Erythroblast (primary cell): ENCODE data around the gene ZNF423.
A peak's percentile ranks its signal among the peaks of the same experiment; 100 is the strongest.

Source experiments
- DNase-seq, 2 experiments: peaks; one replicate each; lab custom pipeline; 2025; lab: John Stamatoyannopoulos, UW
- GATA1 ChIP-seq: IDR thresholded peaks from 2 replicates; pipeline ENCODE4 v1.6.1; 2011; ENCODE audit warnings: low read depth, mild to moderate bottlenecking, control low read depth, low read length, moderate library complexity
- POLR2A ChIP-seq: IDR thresholded peaks from 2 replicates; pipeline ENCODE4 v1.6.1; 2011; ENCODE audit warnings: mild to moderate bottlenecking, low read length

ZNF423 gene

DNA sequence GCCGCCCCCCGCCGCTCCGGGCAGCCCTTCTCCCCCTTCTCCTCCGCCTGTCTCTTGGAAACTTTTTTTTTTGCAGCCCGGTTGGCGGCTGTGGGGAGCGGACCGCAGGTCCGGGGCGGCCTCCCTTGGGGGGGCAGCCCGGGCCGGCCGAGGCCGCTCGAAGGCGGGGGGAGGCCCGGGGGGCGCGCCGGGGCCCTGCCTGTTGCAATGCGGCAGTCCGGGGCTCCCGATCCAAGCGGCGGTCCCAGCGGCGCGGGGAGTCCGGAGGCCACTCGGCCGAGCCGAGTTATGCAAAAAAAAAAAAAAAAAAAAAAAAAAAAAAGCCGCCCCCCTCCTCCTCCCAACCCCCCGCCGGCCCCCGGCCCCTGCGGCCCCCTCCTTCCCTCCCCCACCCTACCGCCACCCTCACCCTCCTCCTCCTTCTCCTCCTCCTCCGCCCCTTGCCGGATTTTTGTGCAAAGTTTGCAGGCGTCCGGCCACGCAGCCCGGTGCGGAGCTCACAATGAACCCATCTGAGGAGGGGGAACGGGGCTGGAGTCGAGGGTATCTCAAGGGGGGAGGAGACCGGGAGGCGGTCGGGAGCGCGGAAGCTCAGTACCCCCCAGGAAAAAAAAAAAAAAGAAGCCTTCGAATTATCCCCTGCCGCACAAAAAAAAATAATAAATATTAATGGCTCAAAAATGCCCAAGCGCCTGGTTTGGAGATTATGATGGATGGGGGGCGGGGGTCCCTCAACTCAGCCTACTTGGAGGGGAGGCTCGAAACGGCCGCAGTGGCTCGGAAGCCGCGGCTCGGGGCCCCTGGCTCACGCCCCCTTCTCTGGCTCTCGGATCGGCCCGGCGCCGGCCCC is at the start of gene ZNF423:
ZNF423 (minus strand) TSS at position 291 of the 850 bp plus-strand sequence. CDS start 338 bp downstream, outside the sequence.
- DNase-seq: no peak
- TF ChIP-seq GATA1 (no peak), POLR2A (no peak)

DNA sequence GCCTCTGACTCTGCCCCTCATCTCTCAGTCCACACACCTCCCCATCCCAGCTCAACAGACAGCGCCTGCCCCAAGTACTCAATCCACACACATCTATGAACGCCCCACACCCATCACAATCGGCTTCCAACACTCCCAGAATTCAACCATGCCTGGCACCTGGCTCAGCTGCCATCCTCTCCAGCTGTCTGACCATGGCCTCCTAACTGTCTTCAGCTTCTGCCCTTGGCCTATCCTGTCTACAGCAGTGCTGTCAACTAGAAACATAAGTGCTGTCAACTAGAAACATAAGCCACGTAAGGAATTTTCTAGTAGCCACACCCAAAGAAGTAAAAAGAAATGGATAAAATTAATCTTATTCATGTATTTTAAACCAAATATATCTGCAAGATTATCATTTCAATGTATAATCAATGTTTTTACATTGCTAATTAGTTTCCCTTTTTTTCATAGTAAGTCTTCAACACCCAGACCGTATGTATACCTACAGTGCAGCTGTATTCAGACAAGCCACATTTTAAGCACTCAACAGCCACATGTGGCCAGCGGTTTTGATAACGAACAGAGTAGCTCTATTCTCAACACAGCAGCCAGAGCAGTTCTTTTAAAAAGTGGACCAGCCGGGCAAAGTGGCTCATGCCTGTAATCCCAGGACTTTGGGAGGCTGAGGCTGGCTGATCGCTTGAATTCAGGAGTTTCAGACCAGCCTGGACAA is 48.6 kb upstream of the ZNF423 start:
- TF ChIP-seq GATA1: no peak
- DNase-seq: no peak

DNA sequence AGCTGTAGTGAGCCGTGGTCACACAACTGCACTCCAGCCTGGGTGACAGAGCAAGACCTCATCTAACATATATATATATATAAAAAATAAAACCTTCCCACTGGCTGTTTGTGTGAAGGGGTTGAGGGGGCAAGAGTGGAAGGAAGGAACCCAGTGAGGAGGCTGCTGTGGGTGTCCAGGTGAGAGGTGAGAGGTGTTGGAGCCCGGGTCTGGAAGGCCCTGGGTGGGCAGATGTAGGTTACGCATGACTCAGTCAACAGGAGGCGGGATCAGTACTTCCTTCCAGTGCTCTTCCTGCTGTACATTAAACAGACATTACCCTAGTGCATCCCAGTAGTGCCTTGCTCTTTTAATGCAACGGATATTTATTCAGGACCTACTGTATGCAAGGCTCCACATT is 47.0 kb upstream of the ZNF423 start:
- TF ChIP-seq GATA1 (no peak), POLR2A (no peak)
- DNase-seq: no peak

DNA sequence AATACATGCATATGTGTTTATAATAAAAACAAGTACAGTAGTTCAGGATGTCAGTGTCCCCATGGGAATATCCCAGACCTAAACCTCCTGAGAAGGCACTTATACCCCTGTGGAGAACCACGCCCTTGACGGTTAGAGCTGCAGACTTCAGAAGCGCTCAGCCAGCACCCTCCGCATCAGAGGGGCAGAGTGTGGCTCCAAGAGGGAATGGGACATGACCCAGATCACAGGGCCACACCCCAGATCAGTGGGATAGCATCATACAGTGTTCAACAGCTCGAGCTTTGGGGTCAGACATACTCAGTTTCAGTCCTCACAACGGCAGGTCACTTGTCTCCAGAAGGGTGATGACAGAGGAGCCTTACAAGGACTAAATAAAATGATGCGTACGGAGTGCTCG is 45.8 kb upstream of the ZNF423 start:
- no peak for DNase-seq
- no peak for TF ChIP-seq GATA1
- no peak for TF ChIP-seq POLR2A

DNA sequence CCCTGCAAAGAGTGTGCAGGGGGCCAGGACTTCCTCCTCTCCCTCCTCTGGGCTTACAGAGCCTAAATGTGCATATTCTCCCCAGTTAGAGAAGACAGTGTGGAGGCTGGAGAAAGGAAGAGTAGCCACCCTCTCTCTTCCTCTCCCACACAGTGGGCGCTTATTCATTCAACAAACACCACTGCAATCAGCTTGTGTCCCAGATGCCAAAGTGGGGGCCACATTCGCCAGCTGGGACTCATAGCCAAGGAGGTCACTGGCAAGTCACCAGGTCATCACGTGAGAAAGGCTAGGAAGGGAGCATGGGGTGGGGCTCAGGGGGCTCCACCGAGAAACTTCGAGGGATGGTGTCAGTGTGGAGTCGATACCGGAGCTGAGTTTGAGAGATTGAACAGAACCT is 45.0 kb upstream of the ZNF423 start:
- TF ChIP-seq GATA1 (no peak), POLR2A (no peak)
- DNase-seq: no peak

DNA sequence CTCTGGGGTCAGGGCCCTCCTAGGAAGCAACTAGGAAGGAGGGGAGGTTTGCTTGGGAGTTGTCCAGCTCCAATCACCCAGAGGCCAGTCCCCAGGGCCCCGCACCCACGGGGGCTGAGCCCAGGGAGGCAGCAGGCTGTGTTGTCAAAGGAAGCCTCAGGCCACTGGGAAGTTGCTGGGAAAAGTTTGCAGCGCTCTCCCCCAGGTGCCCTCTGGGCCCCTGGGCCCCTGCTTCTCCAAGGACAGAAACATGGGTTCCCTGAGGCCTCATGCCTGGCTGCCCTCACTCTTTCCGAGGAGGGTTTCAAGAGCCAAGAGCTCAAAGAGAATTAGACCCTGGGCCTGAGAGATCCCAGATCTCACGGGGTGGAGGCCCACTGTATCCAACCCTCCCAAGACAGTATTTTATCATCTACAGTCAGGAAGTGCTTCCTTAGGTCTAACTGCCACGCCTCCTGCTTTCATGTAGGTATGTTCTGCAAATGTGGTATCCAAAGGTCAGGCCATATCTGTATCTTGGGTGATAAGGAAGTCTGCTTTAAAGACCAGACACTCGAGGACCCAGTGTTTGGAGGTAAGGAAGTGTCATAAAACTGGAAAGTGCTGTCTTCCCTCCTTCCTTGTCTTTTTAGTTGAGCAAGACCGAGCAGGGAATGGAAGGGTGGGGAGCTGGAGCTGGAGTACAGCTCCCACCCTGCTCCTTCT is 44.2 kb upstream of the ZNF423 start:
- TF ChIP-seq POLR2A (no peak), GATA1 (no peak)

DNA sequence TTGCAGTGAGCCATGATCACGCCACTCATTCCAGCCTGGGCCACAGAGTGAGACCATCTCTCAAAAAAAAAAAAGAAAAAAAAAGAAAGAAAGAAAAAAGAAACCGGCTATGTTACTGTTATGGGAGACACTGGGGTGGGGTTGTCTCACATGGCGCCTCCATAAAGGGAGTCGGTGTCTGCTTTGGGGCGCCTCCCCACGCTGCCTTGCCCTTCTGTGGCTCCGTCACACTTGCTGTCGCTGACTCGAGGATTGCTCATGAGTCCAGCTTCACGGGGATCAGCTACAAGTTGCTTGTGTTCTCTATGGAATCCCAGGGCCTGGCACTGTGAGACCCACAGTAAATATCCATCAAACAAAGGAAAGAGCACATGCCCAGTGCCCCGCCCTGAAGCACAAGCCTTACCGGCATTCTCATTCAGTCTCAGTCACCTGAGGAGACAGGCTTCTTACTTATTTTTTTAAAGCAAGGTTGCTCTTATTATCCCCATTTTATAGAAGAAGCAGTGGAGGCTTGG is 40.6 kb upstream of the ZNF423 start:
- TF ChIP-seq POLR2A: no peak
- no peak for DNase-seq

More for the DNA sequence above, 44.2 kb upstream of the ZNF423 start:
- DNase-seq: no peak

DNA sequence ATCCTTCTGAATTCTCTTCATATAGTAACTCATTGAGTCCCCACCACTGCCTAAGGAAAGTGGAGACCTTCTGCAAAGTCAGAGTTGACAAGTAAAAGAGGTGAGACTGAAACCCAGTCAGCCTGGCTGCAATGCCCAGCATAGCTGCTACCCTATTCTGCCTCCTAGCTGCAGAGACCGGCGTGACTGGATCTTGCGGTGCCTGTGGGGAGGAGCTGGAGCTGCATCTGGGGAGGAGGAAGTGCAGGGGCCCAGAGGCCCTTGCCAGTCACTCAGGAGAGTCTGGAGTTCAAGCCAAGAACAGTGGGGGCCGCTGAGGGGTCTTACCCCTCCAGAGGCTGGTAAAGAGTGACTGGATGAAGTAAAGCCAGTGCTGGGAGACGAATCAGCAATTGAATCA is 35.0 kb upstream of the ZNF423 start:
- TF ChIP-seq GATA1: no peak
- no peak for TF ChIP-seq POLR2A
- DNase-seq: peak; percentile 7 to 12

DNA sequence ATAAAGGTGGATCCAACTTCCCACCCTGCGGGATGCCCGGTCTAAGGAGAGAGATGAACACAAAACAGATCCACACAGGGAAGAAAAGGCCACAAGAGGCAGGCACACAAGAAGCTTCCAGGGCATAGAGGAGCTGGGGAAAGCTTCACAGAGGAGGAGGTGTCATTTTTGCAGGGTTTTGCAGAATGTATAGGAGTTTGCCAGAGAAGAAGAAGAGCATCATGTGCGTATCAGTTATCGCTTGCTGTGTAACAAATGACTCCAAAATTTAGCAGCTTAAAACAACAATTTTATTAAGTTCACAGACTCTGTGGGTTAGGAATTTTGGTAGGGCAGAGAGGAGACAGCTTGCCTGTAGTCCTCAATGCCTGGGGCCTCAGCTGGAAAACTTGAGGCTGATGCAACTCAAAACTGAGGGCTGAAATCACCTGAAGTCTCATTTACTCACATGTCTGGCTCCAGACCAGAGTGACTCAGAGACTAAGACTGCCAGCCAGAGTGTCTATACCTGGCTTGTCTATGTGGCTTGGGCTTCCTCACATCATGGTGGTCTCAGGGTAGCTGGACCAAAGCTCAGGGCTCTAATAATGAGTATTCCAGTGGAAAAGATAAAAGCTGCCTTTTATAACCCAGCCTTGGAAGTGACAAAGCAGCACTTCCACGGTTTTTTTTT is 33.9 kb upstream of the ZNF423 start:
- peak in 1 of 2 experiments; percentile 24 for DNase-seq
- no peak for TF ChIP-seq GATA1
- no peak for TF ChIP-seq POLR2A

DNA sequence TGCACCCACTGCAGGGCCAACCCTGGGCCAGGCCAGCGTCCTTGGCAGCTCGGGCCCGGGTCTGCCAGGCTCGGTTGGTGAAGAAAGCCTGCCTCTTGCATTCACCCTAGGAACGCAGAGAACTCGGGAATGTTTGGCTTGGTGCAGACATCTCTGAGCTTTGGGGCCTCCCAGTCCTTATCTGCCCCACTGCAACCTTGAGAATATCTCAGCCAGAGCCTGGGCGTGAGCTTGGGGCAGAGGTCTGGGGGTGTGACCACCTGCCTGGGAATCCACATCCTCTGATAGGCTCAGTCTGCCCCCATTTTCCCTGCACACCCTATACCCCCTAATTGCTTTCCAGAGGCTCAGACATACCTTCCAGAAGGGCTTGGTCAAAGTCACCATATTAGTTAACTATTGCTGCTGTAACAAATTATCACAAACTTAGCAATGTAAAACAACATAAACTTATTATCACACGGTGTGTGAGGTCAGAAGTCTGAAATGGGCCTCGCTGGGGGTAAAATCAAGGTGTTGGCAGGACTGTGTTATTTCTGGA is 30.7 kb upstream of the ZNF423 start:
- TF ChIP-seq GATA1: no peak
- TF ChIP-seq POLR2A: no peak
- no peak for DNase-seq

DNA sequence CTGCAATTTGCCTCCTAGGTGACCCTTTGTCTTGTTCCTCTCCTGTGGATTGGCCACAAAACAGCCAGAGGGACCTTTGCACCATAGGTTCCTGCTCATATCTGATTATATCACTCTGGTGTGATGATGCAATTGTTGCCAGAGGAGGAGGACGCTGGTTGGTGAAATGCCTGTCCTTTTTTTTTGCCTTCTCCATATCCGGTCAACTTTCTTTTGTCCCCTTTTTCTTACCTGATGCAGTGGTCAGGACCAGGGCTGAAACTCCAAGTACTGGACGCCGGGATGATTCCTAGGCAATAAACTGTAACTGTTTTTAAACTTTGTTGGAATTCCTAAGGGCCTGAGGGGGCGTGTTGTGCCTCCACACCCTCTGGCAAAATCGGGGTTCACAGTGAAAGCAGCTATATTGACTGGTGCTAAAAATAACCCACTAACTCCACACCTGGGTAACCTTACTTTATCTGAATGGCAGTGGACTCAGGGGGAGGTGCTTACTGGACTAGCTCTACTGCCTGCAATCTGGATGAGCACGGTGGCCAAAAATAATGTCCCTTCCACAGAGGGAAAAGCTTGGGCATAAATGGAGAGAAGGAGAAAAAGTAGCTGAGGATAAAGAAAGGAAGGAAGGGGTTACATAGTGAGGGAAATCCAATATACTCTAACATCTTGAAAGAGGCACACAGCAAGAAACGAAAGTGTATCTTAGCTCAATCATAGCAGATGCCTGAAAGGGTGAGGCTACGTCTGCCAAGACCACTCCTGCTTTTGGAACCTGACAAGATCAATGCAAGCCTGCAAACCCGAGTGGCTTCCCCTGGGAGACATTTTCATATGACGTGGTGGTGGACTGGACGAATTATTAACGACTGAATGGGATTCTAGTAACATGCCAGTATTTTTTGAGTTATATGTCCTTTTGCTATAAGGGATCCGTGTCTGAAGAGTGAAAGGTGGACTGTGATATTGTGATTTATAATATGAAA is 28.4 kb upstream of the ZNF423 start:
- DNase-seq: no peak
- TF ChIP-seq POLR2A (no peak), GATA1 (no peak)
